H1 (cell line): Measurements from ENCODE around the gene SCYL2. TPM values are rescaled to one million over a fixed set of nuclear protein-coding genes. Genes with fewer than 3 reads are reported as not detected.

Experiments used
- ASH2L ChIP-seq: fragments of 200-600, 300-600 bp; sonication (generic); IDR thresholded peaks from one replicate; pipeline ENCODE4 v1.7.1; 2017; ENCODE audit warnings: low read length
- CEBPB ChIP-seq: IDR thresholded peaks from 2 replicates; pipeline ENCODE4 v1.6.1; 2012; ENCODE audit warnings: low read depth, low read length
- TEAD4 ChIP-seq: IDR thresholded peaks from 2 replicates; pipeline ENCODE4 v1.6.1; 2012; ENCODE audit warnings: low read depth, low read length, inconsistent platforms, mixed read lengths
- polyA plus RNA-seq, 7 experiments: library from polyadenylated mRNA; depleted of rRNA in 3 of 7; stranded (reverse) in 5 of 7; unstranded in 2 of 7; fragments of >200 nt in 5 of 7; fragments of 200-250 nt in 2 of 7; gene quantifications; 1 replicate in 5 of 7; 2 replicates in 1 of 7; 4 replicates in 1 of 7; pipeline versions ENCODE4 v1.2.1 to v1.2.3, GENCODE V29; 2011 to 2013; ENCODE audit warnings: missing spikeins in 2 of 7, mixed read lengths in 2 of 7
- total RNA-seq: library from RNA; stranded (reverse); fragmentation: NEBNext Ultra II Directional; extraction: Animal tissue kit (Norgen Biotek cat#: 25700); gene quantifications from 2 replicates; pipeline ENCODE4 v1.2.1, GENCODE V29; 2021

SCYL2 gene
- total and polyA plus RNA-seq, 2 of the 8 experiments (the other 6 are each of a cell fraction or from before 2014, with no cell fraction given) = 8.9 to 48.7 TPM

- TF ChIP-seq CEBPB = no peak
- no peak for TF ChIP-seq ASH2L
- TF ChIP-seq TEAD4 = no peak
- TF ChIP-seq, all 59 proteins: peak for 0
These were observed 114.4 kb downstream of the SCYL2 start (continued) for GRCh38 chr12:100381379-100381778.
